H1 (cell line): Measurements from ENCODE around the gene TMEM244.

Experiments
- EGR1 ChIP-seq: IDR thresholded peaks from 2 replicates; pipeline ENCODE4 v1.6.1; 2011; ENCODE audit warnings: low read depth, low read length, borderline replicate concordance
- MAX ChIP-seq: IDR thresholded peaks from 2 replicates; pipeline ENCODE4 v1.6.1; 2012; ENCODE audit warnings: inconsistent platforms
- POLR2A ChIP-seq, 2 experiments: IDR thresholded peaks; 1 replicate in 1 of 2; 2 replicates in 1 of 2; pipeline ENCODE4 v1.6.1; 2011; ENCODE audit warnings: low read depth in 2 of 2, low read length in 2 of 2, mild to moderate bottlenecking in 2 of 2; ENCODE audit errors: control extremely low read depth in 1 of 2
- POU5F1 ChIP-seq: IDR thresholded peaks from 2 replicates; pipeline ENCODE4 v1.6.1; 2011; ENCODE audit warnings: low read depth, mild to moderate bottlenecking, low read length, moderate library complexity
- SRF ChIP-seq: IDR thresholded peaks from 2 replicates; pipeline ENCODE4 v1.6.1; 2011; ENCODE audit warnings: mild to moderate bottlenecking, low read depth, low read length, moderate library complexity
- TAF1 ChIP-seq: IDR thresholded peaks from 2 replicates; pipeline ENCODE4 v1.6.1; 2011; ENCODE audit warnings: mild to moderate bottlenecking, low read depth, low read length

- TF ChIP-seq SRF (no peak), MAX (no peak), POU5F1 (no peak), POLR2A (IDR thresholded peaks at IDR 0.05; ENCODE audit: control extremely low read depth in 1 of 2, low read depth in 2 of 2, low read length in 2 of 2) (no peak), EGR1 (no peak), TAF1 (no peak)
Measured at GRCh38 chr6:129860908-129861665, at the start of gene TMEM244.
